ENCODE data around the gene FRMPD2. TPM values are rescaled to one million over a fixed set of nuclear protein-coding genes. Genes with fewer than 3 reads are reported as not detected.

FRMPD2 gene
- polyA plus RNA-seq, 1 of the 3 experiments (the other 2 are of a cell fraction), result 0.02 TPM

DNA sequence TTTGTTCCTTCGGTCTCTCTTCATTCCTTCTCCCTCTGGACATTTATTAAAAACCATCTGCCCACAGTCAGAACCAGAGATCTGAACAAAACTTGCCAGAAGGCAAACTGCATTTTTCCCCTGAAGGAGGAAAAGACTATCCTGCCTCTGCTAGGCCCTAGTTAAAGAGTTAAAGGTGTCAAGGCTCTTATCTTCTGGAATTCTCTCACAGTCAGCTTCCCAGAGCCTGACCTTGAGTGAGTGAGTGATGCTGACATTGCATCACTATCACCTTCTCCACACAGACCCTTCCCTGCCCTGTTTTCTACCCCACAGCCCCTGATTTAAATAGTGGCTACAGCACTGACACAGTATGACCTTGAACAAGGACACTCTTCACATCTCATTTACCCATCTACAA lies 16.4 kb downstream of the FRMPD2 start (continued):
- TF ChIP-seq, protein P1, sequence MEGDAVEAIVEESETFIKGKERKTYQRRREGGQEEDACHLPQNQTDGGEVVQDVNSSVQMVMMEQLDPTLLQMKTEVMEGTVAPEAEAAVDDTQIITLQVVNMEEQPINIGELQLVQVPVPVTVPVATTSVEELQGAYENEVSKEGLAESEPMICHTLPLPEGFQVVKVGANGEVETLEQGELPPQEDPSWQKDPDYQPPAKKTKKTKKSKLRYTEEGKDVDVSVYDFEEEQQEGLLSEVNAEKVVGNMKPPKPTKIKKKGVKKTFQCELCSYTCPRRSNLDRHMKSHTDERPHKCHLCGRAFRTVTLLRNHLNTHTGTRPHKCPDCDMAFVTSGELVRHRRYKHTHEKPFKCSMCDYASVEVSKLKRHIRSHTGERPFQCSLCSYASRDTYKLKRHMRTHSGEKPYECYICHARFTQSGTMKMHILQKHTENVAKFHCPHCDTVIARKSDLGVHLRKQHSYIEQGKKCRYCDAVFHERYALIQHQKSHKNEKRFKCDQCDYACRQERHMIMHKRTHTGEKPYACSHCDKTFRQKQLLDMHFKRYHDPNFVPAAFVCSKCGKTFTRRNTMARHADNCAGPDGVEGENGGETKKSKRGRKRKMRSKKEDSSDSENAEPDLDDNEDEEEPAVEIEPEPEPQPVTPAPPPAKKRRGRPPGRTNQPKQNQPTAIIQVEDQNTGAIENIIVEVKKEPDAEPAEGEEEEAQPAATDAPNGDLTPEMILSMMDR (IDR thresholded peaks at IDR 0.05), result no peak

DNA sequence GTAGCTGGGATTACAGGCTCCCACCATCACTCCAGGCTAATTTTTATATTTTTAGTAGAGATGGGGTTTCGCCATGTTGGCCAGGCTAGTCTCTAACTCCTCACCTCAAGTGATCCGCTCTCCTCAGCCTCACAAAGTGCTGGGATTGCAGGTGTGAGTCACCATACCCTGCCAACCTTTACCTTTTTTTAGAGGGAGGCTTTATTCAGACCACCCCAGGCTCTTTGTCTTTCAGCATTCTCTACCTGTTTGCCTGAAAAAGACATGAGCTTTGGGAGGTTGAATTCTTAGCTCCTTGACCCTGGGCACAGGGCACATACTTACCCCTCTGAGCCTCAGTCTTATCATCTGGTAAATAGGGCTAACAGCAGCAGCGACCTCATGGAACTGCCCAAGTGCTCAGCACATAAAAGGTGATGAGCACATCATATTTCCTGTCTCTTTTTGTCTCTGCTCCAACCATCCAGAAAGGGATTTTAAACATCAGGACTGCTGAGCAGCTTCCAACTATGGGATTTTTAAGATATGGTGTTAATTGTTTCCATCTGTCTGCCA lies 17.0 kb downstream of the FRMPD2 start:
- no peaks in the 10 kb centered on the region for H3K27me3 ChIP-seq (ENCODE audit: insufficient read depth)
- no peaks in the 10 kb centered on the region for H4K20me1 ChIP-seq (ENCODE audit: insufficient read depth)
- H3K36me3 ChIP-seq (replicated peaks in 1 of 2; ENCODE audit: control insufficient read depth in 1 of 2, insufficient read depth in 2 of 2, low read length in 1 of 2), result no peaks in the 10 kb centered on the region
- H3K4me2 ChIP-seq, result no peak overlapping the region
- CTCF ChIA-PET, result interaction anchor here (1.0 to 1.6 kb wide), 3 partner anchors 9 to 32 kb away, joined by 3 to 6 read pairs (median 4); no protein-coding TSS in a partner anchor
- POLR2A ChIA-PET, result no interaction called here
- H3K79me2 ChIP-seq (ENCODE audit: insufficient read depth), result no peaks in the 10 kb centered on the region
- no peak overlapping the region for H3K4me3 ChIP-seq (ENCODE audit: low read depth in 2 of 2, low read length in 1 of 2)
- H3K27ac ChIP-seq (ENCODE audit: low read depth in 2 of 2, low read length in 1 of 2), result no peak overlapping the region
- no peak overlapping the region for H2AFZ ChIP-seq (ENCODE audit: low read depth)
- H3F3A ChIP-seq (replicated peaks; ENCODE audit: insufficient read depth), result no peaks in the 10 kb centered on the region
- no peak for DNase-seq
- H3K9ac ChIP-seq, result no peak overlapping the region
- 0 out of 2 replicates have a peak, but pooled peaks cover 3% of the 10 kb centered on the region for H3K9me2 ChIP-seq
- H3K4me1 ChIP-seq (ENCODE audit: control insufficient read depth in 1 of 2, insufficient read depth in 2 of 2, low read depth in 1 of 2, low read length in 1 of 2), result peaks cover 3 to 4% of the 10 kb centered on the region in 2 experiments; a peak in 1 of 4 replicates
- TF ChIP-seq, protein P2, sequence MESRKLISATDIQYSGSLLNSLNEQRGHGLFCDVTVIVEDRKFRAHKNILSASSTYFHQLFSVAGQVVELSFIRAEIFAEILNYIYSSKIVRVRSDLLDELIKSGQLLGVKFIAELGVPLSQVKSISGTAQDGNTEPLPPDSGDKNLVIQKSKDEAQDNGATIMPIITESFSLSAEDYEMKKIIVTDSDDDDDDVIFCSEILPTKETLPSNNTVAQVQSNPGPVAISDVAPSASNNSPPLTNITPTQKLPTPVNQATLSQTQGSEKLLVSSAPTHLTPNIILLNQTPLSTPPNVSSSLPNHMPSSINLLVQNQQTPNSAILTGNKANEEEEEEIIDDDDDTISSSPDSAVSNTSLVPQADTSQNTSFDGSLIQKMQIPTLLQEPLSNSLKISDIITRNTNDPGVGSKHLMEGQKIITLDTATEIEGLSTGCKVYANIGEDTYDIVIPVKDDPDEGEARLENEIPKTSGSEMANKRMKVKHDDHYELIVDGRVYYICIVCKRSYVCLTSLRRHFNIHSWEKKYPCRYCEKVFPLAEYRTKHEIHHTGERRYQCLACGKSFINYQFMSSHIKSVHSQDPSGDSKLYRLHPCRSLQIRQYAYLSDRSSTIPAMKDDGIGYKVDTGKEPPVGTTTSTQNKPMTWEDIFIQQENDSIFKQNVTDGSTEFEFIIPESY (IDR thresholded peaks at IDR 0.05; ENCODE audit: borderline replicate concordance, low read depth), result no peak
- TF ChIP-seq, protein P3, sequence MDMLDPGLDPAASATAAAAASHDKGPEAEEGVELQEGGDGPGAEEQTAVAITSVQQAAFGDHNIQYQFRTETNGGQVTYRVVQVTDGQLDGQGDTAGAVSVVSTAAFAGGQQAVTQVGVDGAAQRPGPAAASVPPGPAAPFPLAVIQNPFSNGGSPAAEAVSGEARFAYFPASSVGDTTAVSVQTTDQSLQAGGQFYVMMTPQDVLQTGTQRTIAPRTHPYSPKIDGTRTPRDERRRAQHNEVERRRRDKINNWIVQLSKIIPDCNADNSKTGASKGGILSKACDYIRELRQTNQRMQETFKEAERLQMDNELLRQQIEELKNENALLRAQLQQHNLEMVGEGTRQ (IDR thresholded peaks at IDR 0.05; ENCODE audit: borderline replicate concordance, low read depth, low read length), result no peak
- TF ChIP-seq ELF1 (IDR thresholded peaks at IDR 0.05), result no peak
- no peak for TF ChIP-seq RFX5 (IDR thresholded peaks at IDR 0.05; ENCODE audit: low read length)
- no peak for TF ChIP-seq GATA2 (CRISPR knock-in tag; IDR thresholded peaks at IDR 0.05)
- no peak for TF ChIP-seq POLR2AphosphoS5 (IDR thresholded peaks at IDR 0.05; ENCODE audit: low read depth, low read length)
- TF ChIP-seq TCF12 (IDR thresholded peaks at IDR 0.05), result no peak
- TF ChIP-seq SMC3 (IDR thresholded peaks at IDR 0.05; ENCODE audit: low read depth, low read length), result no peak
- TF ChIP-seq JUND (IDR thresholded peaks at IDR 0.05), result no peak
- 55% methylated on average over 3 of the region's 3 CpGs for WGBS (ENCODE audit: low lambda C conversion rate)
- H3K9me3 ChIP-seq, result no peaks in the 10 kb centered on the region

DNA sequence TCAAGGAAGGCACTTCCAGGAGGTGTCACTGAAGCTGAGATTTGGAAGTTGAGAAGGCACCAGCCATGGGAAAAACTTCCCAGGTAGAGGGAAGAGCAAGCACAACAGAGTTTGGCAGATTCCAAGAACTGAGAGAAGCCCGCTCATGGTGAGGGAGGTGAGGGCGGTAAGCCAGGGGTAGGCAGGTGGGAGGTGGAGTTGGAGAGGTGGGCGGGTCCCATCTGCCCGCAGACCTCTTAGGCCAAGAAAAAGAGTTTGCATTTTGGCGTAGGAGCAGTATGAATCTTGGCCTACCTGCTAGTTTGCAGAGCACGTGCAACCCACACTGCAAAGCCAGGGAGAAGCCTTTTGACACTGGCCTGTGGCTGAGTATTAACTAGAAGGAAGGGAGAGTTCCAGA lies 18.8 kb downstream of the FRMPD2 start:
- H3K4me3 ChIP-seq (ENCODE audit: low read depth in 2 of 2, low read length in 1 of 2), result no peak overlapping the region
- 66% methylated on average over 4 of the region's 6 CpGs for WGBS (ENCODE audit: low lambda C conversion rate)
- H3K36me3 ChIP-seq (replicated peaks in 1 of 2; ENCODE audit: control insufficient read depth in 1 of 2, insufficient read depth in 2 of 2, low read length in 1 of 2), result no peaks in the 10 kb centered on the region
- H3K4me1 ChIP-seq (ENCODE audit: control insufficient read depth in 1 of 2, insufficient read depth in 2 of 2, low read depth in 1 of 2, low read length in 1 of 2), result peaks cover 4 to 15% of the 10 kb centered on the region in 2 experiments; a peak in 1 of 4 replicates
- no peak overlapping the region for H3K4me2 ChIP-seq
- no peak for DNase-seq
- CTCF ChIA-PET, result interaction anchor here (1.7 to 1.9 kb wide), 2 partner anchors 11 to 34 kb away, joined by 3 to 6 read pairs; no protein-coding TSS in a partner anchor
- no peak overlapping the region for H2AFZ ChIP-seq (ENCODE audit: low read depth)
- no peaks in the 10 kb centered on the region for H3K9me2 ChIP-seq
- H4K20me1 ChIP-seq (ENCODE audit: insufficient read depth), result no peaks in the 10 kb centered on the region
- no peaks in the 10 kb centered on the region for H3K9me3 ChIP-seq
- H3K79me2 ChIP-seq (ENCODE audit: insufficient read depth), result no peaks in the 10 kb centered on the region
- H3K27ac ChIP-seq (ENCODE audit: low read depth in 2 of 2, low read length in 1 of 2), result no peak overlapping the region
- H3K27me3 ChIP-seq (ENCODE audit: insufficient read depth), result no peaks in the 10 kb centered on the region
- no peak overlapping the region for H3K9ac ChIP-seq
- H3F3A ChIP-seq (replicated peaks; ENCODE audit: insufficient read depth), result no peaks in the 10 kb centered on the region
- POLR2A ChIA-PET, result no interaction called here
- TF ChIP-seq GABPA (IDR thresholded peaks at IDR 0.05; ENCODE audit: low read depth) (no peak), MXI1 (IDR thresholded peaks at IDR 0.05; ENCODE audit: low read depth, low read length) (no peak), FOXJ3 (CRISPR knock-in tag; IDR thresholded peaks at IDR 0.05) (no peak), USF1 (IDR thresholded peaks at IDR 0.05; ENCODE audit: borderline replicate concordance, low read depth) (no peak), YY1 (IDR thresholded peaks at IDR 0.05; ENCODE audit: low read depth) (no peak), CHD2 (IDR thresholded peaks at IDR 0.05; ENCODE audit: low read length, partially characterized antibody) (no peak), RFX5 (IDR thresholded peaks at IDR 0.05; ENCODE audit: low read length) (no peak), EZH2phosphoT487 (IDR thresholded peaks at IDR 0.05; ENCODE audit: borderline replicate concordance, low read depth) (no peak)
